ENCODE results near the gene NME4.

The NME4 gene

GRCh38 chr16:372302-372983 lies 24.6 kb upstream of the NME4 start:
- no peak for TF ChIP-seq CTCF (IDR thresholded peaks at IDR 0.05; ENCODE audit: low read depth, low read length, missing control alignments)
- no peak for DNase-seq (ENCODE audit: low read depth)
- in situ Hi-C loops (cut with HindIII; ENCODE audit: low sequenced_read_pairs), result no loop called here
- H3K4me3 ChIP-seq (ENCODE audit: low read depth, low read length), result no peak overlapping the region

- in situ Hi-C loops (cut with HindIII; ENCODE audit: low sequenced_read_pairs), result no loop called here
- DNase-seq (ENCODE audit: low read depth), result no peak
- no peak overlapping the region for H3K4me3 ChIP-seq (ENCODE audit: low read depth, low read length)
- TF ChIP-seq CTCF (IDR thresholded peaks at IDR 0.05; ENCODE audit: low read depth, low read length, missing control alignments), result no peak
Observed at GRCh38 chr16:373020-373598, 23.9 kb upstream of the NME4 start.

GRCh38 chr16:373848-374615 lies 23.0 kb upstream of the NME4 start:
- TF ChIP-seq CTCF (IDR thresholded peaks at IDR 0.05; ENCODE audit: low read depth, low read length, missing control alignments), result no peak
- H3K4me3 ChIP-seq (ENCODE audit: low read depth, low read length), result no peak overlapping the region
- DNase-seq (ENCODE audit: low read depth), result no peak
- in situ Hi-C loops (cut with HindIII; ENCODE audit: low sequenced_read_pairs), result no loop called here

- DNase-seq (ENCODE audit: low read depth), result no peak
- in situ Hi-C loops (cut with HindIII; ENCODE audit: low sequenced_read_pairs), result no loop called here
- TF ChIP-seq CTCF (IDR thresholded peaks at IDR 0.05; ENCODE audit: low read depth, low read length, missing control alignments), result no peak
- H3K4me3 ChIP-seq (ENCODE audit: low read depth, low read length), result no peak overlapping the region
Observed at GRCh38 chr16:374616-374926, 22.4 kb upstream of the NME4 start.

- DNase-seq (ENCODE audit: low read depth), result no peak
Observed at GRCh38 chr16:375212-375611, 21.8 kb upstream of the NME4 start.

More at GRCh38 chr16:375212-375611, 21.8 kb upstream of the NME4 start:
- TF ChIP-seq CTCF (IDR thresholded peaks at IDR 0.05; ENCODE audit: low read depth, low read length, missing control alignments), result no peak
- no peak overlapping the region for H3K4me3 ChIP-seq (ENCODE audit: low read depth, low read length)
- in situ Hi-C loops (cut with HindIII; ENCODE audit: low sequenced_read_pairs), result no loop called here

Data from astrocyte of the cerebellum (primary cell).